Caco-2 (cell line): ENCODE data around the gene CD58. TPM values are rescaled to one million over a fixed set of nuclear protein-coding genes. Genes with fewer than 3 reads are reported as not detected.

Source experiments
- BruUV-seq: library from RNA; stranded (reverse); fragments of 400-500 nt; replicated peaks from 2 replicates; lab custom pipeline; 2021; lab: Mats Ljungman, UMichigan
- CTCF ChIA-PET: fragments of 300-600 bp; sonication (Branson Sonifier 250); formaldehyde crosslinking; loops from one replicate; lab custom pipeline; 2022; ENCODE audit warnings: antibody characterized with exemption; lab: Charles Lee
- POLR2A ChIA-PET: fragments of 300-600 bp; sonication (Branson Sonifier 250); formaldehyde crosslinking; loops from one replicate; lab custom pipeline; 2022; ENCODE audit warnings: antibody characterized with exemption; lab: Charles Lee
- DNase-seq, 2 experiments: peaks; one replicate each; pipeline versions ENCODE4 v3.0.0 to v3.0.0-alpha.2; 2020 to 2022
- H3K27me3 ChIP-seq: replicated peaks from 2 replicates; pipeline ENCODE4 v1.6.0; 2011; ENCODE audit warnings: low read length; ENCODE audit not compliant: control insufficient read depth, insufficient read depth
- H3K36me3 ChIP-seq: 2 replicates; pipeline ENCODE4 v1.5.1; 2011; ENCODE audit warnings: low read length; ENCODE audit not compliant: control insufficient read depth, insufficient read depth
- H3K4me1 ChIP-seq: fragments of 250-450 bp; sonication (Bioruptor Pico); 2 replicates; pipeline ENCODE4 v1.5.1; 2020; ENCODE audit warnings: mild to moderate bottlenecking
- H3K4me3 ChIP-seq: 2 replicates; pipeline ENCODE4 v1.5.1; 2011; ENCODE audit warnings: low read depth, mild to moderate bottlenecking, control low read depth, low read length
- H3K9me3 ChIP-seq: fragments of 250-450 bp; sonication (Bioruptor Pico); 2 replicates; pipeline ENCODE4 v1.5.1; 2020; ENCODE audit warnings: mild to moderate bottlenecking, moderate library complexity
- H3K27ac Mint-ChIP-seq: one replicate; pipeline ENCODE4 v1.8.0; 2022; ENCODE audit warnings: mixed read lengths; ENCODE audit not compliant: unreplicated experiment
- H3K27me3 Mint-ChIP-seq: one replicate; pipeline ENCODE4 v1.8.0; 2022; ENCODE audit warnings: mixed read lengths; ENCODE audit not compliant: insufficient read depth, unreplicated experiment
- H3K36me3 Mint-ChIP-seq: one replicate; pipeline ENCODE4 v1.8.0; 2022; ENCODE audit warnings: mild to moderate bottlenecking, mixed read lengths; ENCODE audit not compliant: insufficient read depth, unreplicated experiment
- H3K4me1 Mint-ChIP-seq: one replicate; pipeline ENCODE4 v1.8.0; 2022; ENCODE audit warnings: low read depth, mixed read lengths; ENCODE audit not compliant: unreplicated experiment
- H3K4me3 Mint-ChIP-seq: one replicate; pipeline ENCODE4 v1.8.0; 2022; ENCODE audit warnings: mild to moderate bottlenecking, moderate library complexity, mixed read lengths; ENCODE audit not compliant: unreplicated experiment
- H3K9me3 Mint-ChIP-seq: one replicate; pipeline ENCODE4 v1.8.0; 2022; ENCODE audit warnings: mixed read lengths; ENCODE audit not compliant: unreplicated experiment
- CTCF ChIP-seq, 2 experiments: fragments of 200-600 bp in 1 of 2; IDR thresholded peaks; 1 replicate in 1 of 2; 2 replicates in 1 of 2; pipeline versions ENCODE4 v1.5.1 to v1.8.0; 2011 to 2022; ENCODE audit warnings: antibody characterized with exemption in 1 of 2, control low read depth in 1 of 2, inconsistent platforms in 1 of 2, low read depth in 1 of 2, low read length in 1 of 2, mild to moderate bottlenecking in 1 of 2, moderate library complexity in 1 of 2; ENCODE audit not compliant: insufficient read depth in 1 of 2, severe bottlenecking in 1 of 2, unreplicated experiment in 1 of 2
- intact Hi-C: fragments of 100-400 bp; cut with micrococcal nuclease; formaldehyde crosslinking; loops from one replicate; pipeline ENCODE4 v1.10.0; 2022; ENCODE audit not compliant: unreplicated experiment
- total RNA-seq: library from RNA; stranded (reverse); gene quantifications from 2 replicates; pipeline ENCODE4 v1.2.3, GENCODE V29; 2022

CD58 gene
- total RNA-seq, 1 experiment from 2014 or later, result 5.6 TPM

GRCh38 chr1:116554924-116555323 lies 15.9 kb downstream of the CD58 start:
- ChIA-PET POLR2A (no interaction called here), CTCF (no interaction called here)
- no peak overlapping the region for H3K4me3 Mint-ChIP-seq
- Histone ChIP-seq H3K4me3 (no peak overlapping the region), H3K36me3 (no peaks in the 10 kb centered on the region), H3K9me3 (no peaks in the 10 kb centered on the region), H3K4me1 (no peaks in the 10 kb centered on the region), H3K27me3 (no peaks in the 10 kb centered on the region)
- no peaks in the 10 kb centered on the region for H3K4me1 Mint-ChIP-seq
- BruUV-seq, result no TSS peak
- no peaks in the 10 kb centered on the region for H3K27me3 Mint-ChIP-seq
- no peak overlapping the region for H3K27ac Mint-ChIP-seq
- H3K36me3 Mint-ChIP-seq, result no peaks in the 10 kb centered on the region
- TF ChIP-seq CTCF (IDR thresholded peaks at IDR 0.05; ENCODE audit: insufficient read depth in 1 of 2, low read depth in 1 of 2, low read length in 1 of 2, severe bottlenecking in 1 of 2, unreplicated experiment in 1 of 2), result no peak
- intact Hi-C loops, result no loop called here
- no peak for DNase-seq
- no peaks in the 10 kb centered on the region for H3K9me3 Mint-ChIP-seq

- no peak overlapping the region for H3K27ac Mint-ChIP-seq
- no peak for TF ChIP-seq CTCF (IDR thresholded peaks at IDR 0.05; ENCODE audit: insufficient read depth in 1 of 2, low read depth in 1 of 2, low read length in 1 of 2, severe bottlenecking in 1 of 2, unreplicated experiment in 1 of 2)
- ChIA-PET CTCF (no interaction called here), POLR2A (no interaction called here)
- H3K27me3 Mint-ChIP-seq, result no peaks in the 10 kb centered on the region
- H3K4me3 Mint-ChIP-seq, result no peak overlapping the region
- Histone ChIP-seq H3K36me3 (no peaks in the 10 kb centered on the region), H3K4me1 (no peaks in the 10 kb centered on the region), H3K27me3 (no peaks in the 10 kb centered on the region), H3K9me3 (no peaks in the 10 kb centered on the region), H3K4me3 (no peak overlapping the region)
- H3K9me3 Mint-ChIP-seq, result no peaks in the 10 kb centered on the region
- intact Hi-C loops, result no loop called here
- H3K36me3 Mint-ChIP-seq, result no peaks in the 10 kb centered on the region
- H3K4me1 Mint-ChIP-seq, result no peaks in the 10 kb centered on the region
- DNase-seq, result no peak
- no TSS peak for BruUV-seq
Measured at GRCh38 chr1:116553386-116554115, 17.3 kb downstream of the CD58 start.

DNA sequence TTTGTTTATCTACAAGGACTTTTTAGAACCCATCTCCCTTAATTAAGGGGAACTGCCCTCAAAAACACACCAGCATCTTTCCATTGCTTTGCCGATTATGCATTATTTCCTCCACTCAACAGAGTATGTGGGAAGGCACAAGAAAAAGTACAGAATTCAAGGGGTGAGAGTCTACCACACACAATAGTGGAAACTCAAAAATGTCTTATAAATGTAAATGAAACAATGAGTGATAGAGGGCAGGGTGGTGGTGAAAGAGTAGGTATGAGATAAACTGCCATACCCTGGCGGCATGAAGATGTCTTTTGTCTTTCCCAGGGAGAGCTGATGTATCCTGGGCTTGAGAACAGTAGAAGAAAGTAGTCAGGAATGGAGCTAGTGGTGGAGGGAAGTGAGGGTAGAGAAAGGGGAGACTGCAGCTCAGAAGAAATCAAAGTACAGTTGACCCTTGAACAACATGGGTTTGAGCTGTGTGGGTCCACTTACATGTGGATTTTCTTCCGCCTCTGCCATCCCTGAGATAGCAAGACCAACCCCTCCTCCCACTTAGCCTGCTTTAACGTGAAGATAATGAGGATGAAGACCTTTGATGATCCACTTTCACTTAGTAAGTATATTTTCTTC lies 24.4 kb downstream of the CD58 start:
- no peak for TF ChIP-seq CTCF (IDR thresholded peaks at IDR 0.05; ENCODE audit: insufficient read depth in 1 of 2, low read depth in 1 of 2, low read length in 1 of 2, severe bottlenecking in 1 of 2, unreplicated experiment in 1 of 2)
- no peaks in the 10 kb centered on the region for H3K9me3 Mint-ChIP-seq
- H3K36me3 Mint-ChIP-seq, result peaks cover 5% of the 10 kb centered on the region
- no peak overlapping the region for H3K4me3 ChIP-seq
- intact Hi-C loops, result no loop called here
- no peak for DNase-seq
- no peaks in the 10 kb centered on the region for H3K4me1 Mint-ChIP-seq
- no peaks in the 10 kb centered on the region for H3K4me1 ChIP-seq
- POLR2A ChIA-PET, result no interaction called here
- H3K9me3 ChIP-seq, result no peaks in the 10 kb centered on the region
- H3K27ac Mint-ChIP-seq, result no peak overlapping the region
- no peaks in the 10 kb centered on the region for H3K27me3 ChIP-seq
- no peaks in the 10 kb centered on the region for H3K27me3 Mint-ChIP-seq
- CTCF ChIA-PET, result no interaction called here
- H3K36me3 ChIP-seq, result no peaks in the 10 kb centered on the region
- BruUV-seq, result no TSS peak
- no peak overlapping the region for H3K4me3 Mint-ChIP-seq
